SK-N-MC (cell line): ENCODE data around the gene BCAS1.

Experiments
- DNase-seq: peaks from one replicate; pipeline ENCODE4 v3.0.0-alpha.2; 2011; ENCODE audit warnings: low read depth, low spot score
- H3K27ac ChIP-seq: fragments of 200-600 bp; sonication (generic); 2 replicates; pipeline ENCODE4 v1.5.1; 2016; ENCODE audit warnings: mixed run types
- H3K36me3 ChIP-seq: fragments of 200-600 bp; sonication (generic); 2 replicates; pipeline ENCODE4 v1.6.1; 2017; ENCODE audit warnings: antibody characterized with exemption, low read length, mixed read lengths; ENCODE audit not compliant: insufficient read depth
- H3K4me3 ChIP-seq: fragments of 200-600 bp; sonication (generic); 2 replicates; pipeline ENCODE4 v1.5.1; 2016
- H3K9ac ChIP-seq: fragments of 200-600 bp; sonication (generic); 2 replicates; pipeline ENCODE4 v1.8.0; 2017; ENCODE audit warnings: mixed run types, mixed read lengths; ENCODE audit not compliant: insufficient read length
- H3K9me3 ChIP-seq: fragments of 200-600 bp; sonication (generic); 2 replicates; pipeline ENCODE4 v1.6.1; 2017; ENCODE audit warnings: low read depth, mild to moderate bottlenecking, antibody characterized with exemption, low read length, moderate library complexity, mixed read lengths
- EZH2 ChIP-seq: fragments of 200-600 bp; sonication (generic); IDR thresholded peaks from one replicate; pipeline ENCODE4 v1.6.1; 2017; ENCODE audit warnings: antibody characterized with exemption
- FOXP2 ChIP-seq: optimal IDR thresholded peaks from 2 replicates; pipeline ENCODE3; 2011; ENCODE audit warnings: mild to moderate bottlenecking, moderate library complexity; ENCODE audit not compliant: insufficient read depth; ENCODE audit errors: extremely low read length, control extremely low read depth
- POLR2AphosphoS5 ChIP-seq: IDR thresholded peaks from 2 replicates; pipeline ENCODE4 v1.6.1; 2012; ENCODE audit warnings: mild to moderate bottlenecking, low read depth, low read length, borderline replicate concordance

Gene BCAS1

GRCh38 chr20:54026295-54027064 lies 43.9 kb downstream of the BCAS1 start:
- no peak overlapping the region for H3K4me3 ChIP-seq
- no peak for DNase-seq
- H3K27ac ChIP-seq: 0 out of 2 replicates have a peak overlapping the region, but pooled peaks have one; percentile 71
- no peaks in the 10 kb centered on the region for H3K9me3 ChIP-seq
- H3K36me3 ChIP-seq: no peaks in the 10 kb centered on the region
- no peak overlapping the region for H3K9ac ChIP-seq
- TF ChIP-seq POLR2AphosphoS5 (no peak), FOXP2 (no peak), EZH2 (no peak)

- Histone ChIP-seq H3K27ac (peak overlapping the region; percentile 71), H3K36me3 (no peaks in the 10 kb centered on the region), H3K4me3 (peak overlapping the region; percentile 49), H3K9me3 (no peaks in the 10 kb centered on the region), H3K9ac (peak overlapping the region; percentile 8)
- no peak for DNase-seq
- no peak for TF ChIP-seq FOXP2
- no peak for TF ChIP-seq EZH2
- no peak for TF ChIP-seq POLR2AphosphoS5
Observed at GRCh38 chr20:54025251-54025771, 45.1 kb downstream of the BCAS1 start.

GRCh38 chr20:54023406-54023805 lies 47.0 kb downstream of the BCAS1 start:
- H3K27ac ChIP-seq: no peak overlapping the region
- H3K9ac ChIP-seq: no peak overlapping the region
- H3K36me3 ChIP-seq: no peaks in the 10 kb centered on the region
- H3K4me3 ChIP-seq: no peak overlapping the region
- DNase-seq: no peak
- no peaks in the 10 kb centered on the region for H3K9me3 ChIP-seq
- TF ChIP-seq POLR2AphosphoS5 (no peak), FOXP2 (no peak), EZH2 (no peak)

- no peaks in the 10 kb centered on the region for H3K9me3 ChIP-seq
- H3K27ac ChIP-seq: no peak overlapping the region
- H3K9ac ChIP-seq: no peak overlapping the region
- TF ChIP-seq EZH2: no peak
- no peak for TF ChIP-seq POLR2AphosphoS5
- no peak for TF ChIP-seq FOXP2
- no peaks in the 10 kb centered on the region for H3K36me3 ChIP-seq
- no peak for DNase-seq
- no peak overlapping the region for H3K4me3 ChIP-seq
Observed at GRCh38 chr20:54021446-54022235, 48.8 kb downstream of the BCAS1 start.

GRCh38 chr20:54020868-54021267 lies 49.5 kb downstream of the BCAS1 start:
- no peaks in the 10 kb centered on the region for H3K36me3 ChIP-seq
- H3K9me3 ChIP-seq: no peaks in the 10 kb centered on the region
- DNase-seq: no peak

GRCh38 chr20:54020348-54020747 lies 50.0 kb downstream of the BCAS1 start:
- TF ChIP-seq POLR2AphosphoS5 (no peak), EZH2 (no peak), FOXP2 (no peak)
- DNase-seq: no peak
- no peaks in the 10 kb centered on the region for H3K36me3 ChIP-seq
- no peaks in the 10 kb centered on the region for H3K9me3 ChIP-seq
- no peak overlapping the region for H3K4me3 ChIP-seq
- no peak overlapping the region for H3K27ac ChIP-seq
- no peak overlapping the region for H3K9ac ChIP-seq

More at GRCh38 chr20:54020868-54021267, 49.5 kb downstream of the BCAS1 start:
- Histone ChIP-seq H3K27ac (no peak overlapping the region), H3K9ac (no peak overlapping the region), H3K4me3 (no peak overlapping the region)
- TF ChIP-seq FOXP2: no peak
- TF ChIP-seq POLR2AphosphoS5: no peak
- no peak for TF ChIP-seq EZH2

GRCh38 chr20:54019585-54019984 lies 50.8 kb downstream of the BCAS1 start:
- no peak overlapping the region for H3K27ac ChIP-seq
- no peaks in the 10 kb centered on the region for H3K9me3 ChIP-seq
- TF ChIP-seq EZH2: no peak
- TF ChIP-seq FOXP2: no peak
- no peak for TF ChIP-seq POLR2AphosphoS5
- no peak overlapping the region for H3K9ac ChIP-seq
- no peak overlapping the region for H3K4me3 ChIP-seq
- no peaks in the 10 kb centered on the region for H3K36me3 ChIP-seq
- DNase-seq: no peak

GRCh38 chr20:54019127-54019526 lies 51.3 kb downstream of the BCAS1 start:
- Histone ChIP-seq H3K4me3 (no peak overlapping the region), H3K9ac (no peak overlapping the region), H3K9me3 (no peaks in the 10 kb centered on the region), H3K27ac (no peak overlapping the region), H3K36me3 (no peaks in the 10 kb centered on the region)
- DNase-seq: no peak
- TF ChIP-seq POLR2AphosphoS5: no peak
- no peak for TF ChIP-seq EZH2
- TF ChIP-seq FOXP2: no peak

- no peak for DNase-seq
- no peak overlapping the region for H3K9ac ChIP-seq
- TF ChIP-seq POLR2AphosphoS5 (no peak), FOXP2 (no peak), EZH2 (no peak)
- H3K4me3 ChIP-seq: no peak overlapping the region
- H3K36me3 ChIP-seq: no peaks in the 10 kb centered on the region
- no peaks in the 10 kb centered on the region for H3K9me3 ChIP-seq
- no peak overlapping the region for H3K27ac ChIP-seq
Observed at GRCh38 chr20:54017846-54018245, 52.5 kb downstream of the BCAS1 start.
